Gastroesophageal sphincter (tissue), 4 donors: ENCODE data around the gene SLC25A47. TPM values are rescaled to one million over a fixed set of nuclear protein-coding genes. Genes with fewer than 3 reads are reported as not detected.

ENCODE experiments used
- ATAC-seq: fragments of 150-250 bp; one replicate; pipeline ENCODE4 v1.9.1; 2016; ENCODE audit warnings: mild to moderate bottlenecking, moderate library complexity
- H3K27ac ChIP-seq, 4 donors: fragments of 200-600 bp; sonication (generic) in 3 of 4; 1 replicate in 3 of 4; 2 replicates in 1 of 4; pipeline ENCODE4 v1.5.1; 2016 to 2019
- H3K27me3 ChIP-seq: fragments of 200-600 bp; sonication (generic); one replicate; pipeline ENCODE4 v1.5.1; 2019
- H3K36me3 ChIP-seq, 2 donors: fragments of 200-600 bp; sonication (generic); one replicate each; pipeline ENCODE4 v1.5.1; 2019; ENCODE audit warnings: control low read depth in 1 of 2
- H3K4me1 ChIP-seq, 3 donors: fragments of 200-600 bp; sonication (generic); 1 replicate in 2 of 3; 2 replicates in 1 of 3; pipeline ENCODE4 v1.5.1; 2016 to 2019; ENCODE audit warnings: control low read depth in 2 of 3
- H3K4me3 ChIP-seq, 2 donors: fragments of 200-600 bp; sonication (generic); one replicate each; pipeline ENCODE4 v1.5.1; 2019; ENCODE audit warnings: mild to moderate bottlenecking in 1 of 2, moderate library complexity in 1 of 2
- H3K9me3 ChIP-seq, 3 donors: fragments of 200-600 bp; sonication (generic); one replicate each; pipeline ENCODE4 v1.5.1; 2017 to 2019; ENCODE audit warnings: control low read depth in 2 of 3
- EP300 ChIP-seq: sonication (generic); formaldehyde crosslinking; IDR thresholded peaks from one replicate; pipeline ENCODE4 v1.6.1; 2017; ENCODE audit warnings: antibody characterized with exemption, mild to moderate bottlenecking
- POLR2A ChIP-seq, 2 donors: fragments of 450-650 bp; IDR thresholded peaks; one replicate each; pipeline ENCODE4 v1.6.1; 2017; ENCODE audit warnings: antibody characterized with exemption in 2 of 2, mild to moderate bottlenecking in 2 of 2, moderate library complexity in 1 of 2
- POLR2AphosphoS5 ChIP-seq: sonication (generic); formaldehyde crosslinking; IDR thresholded peaks from one replicate; pipeline ENCODE4 v1.6.1; 2017; ENCODE audit warnings: antibody characterized with exemption
- WGBS, 2 donors: methylation state at CpG; one replicate each; pipeline ENCODE4 v1.1.5; 2018; ENCODE audit warnings: low coverage in 1 of 2; 5-methylcytosine and 5-hydroxymethylcytosine counted together
- total RNA-seq, 4 donors: library from RNA; depleted of rRNA; stranded (reverse); fragments of >200 nt; gene quantifications; one replicate each; pipeline ENCODE4 v1.1.0, GENCODE V29; 2016
- TF ChIP-seq, protein P1 (sequence below), 4 experiments: fragments of 200-600 bp in 2 of 4; fragments of 450-650 bp in 2 of 4; sonication (generic) in 1 of 4; IDR thresholded peaks; one replicate each; pipeline ENCODE4 v1.5.1; 2017 to 2019; ENCODE audit warnings: antibody characterized with exemption in 4 of 4, mild to moderate bottlenecking in 2 of 4, moderate library complexity in 2 of 4

Gene SLC25A47
- total RNA-seq, 4 donors from 2014 or later: 0.31 TPM; not detected in 3

DNA sequence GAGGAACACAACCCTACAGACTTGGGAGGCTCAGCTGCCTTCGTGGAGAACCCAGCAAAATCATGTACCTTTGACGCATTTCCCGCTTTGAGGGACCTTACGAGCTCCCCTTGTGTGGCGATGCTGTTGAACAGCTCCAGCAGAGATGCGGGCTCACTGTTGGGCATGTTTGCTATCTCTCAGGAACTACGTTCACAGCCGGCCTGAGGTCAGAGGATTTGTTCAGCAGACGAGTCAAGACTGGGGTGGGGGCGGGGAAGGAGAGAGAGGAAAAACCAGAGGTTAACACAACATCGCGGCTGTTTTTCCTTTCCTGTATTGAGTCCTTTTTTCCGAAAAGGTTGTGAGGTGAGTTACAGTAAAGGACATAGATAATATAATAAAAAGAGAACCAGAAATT lies 45.9 kb downstream of the SLC25A47 start:
- 85% methylated on average over 10 of the region's 13 CpGs; no CpG with 5 or more reads in 1 of the 2 donors for WGBS, 2 donors
- Histone ChIP-seq H3K36me3 (peaks cover 0 to 50% of the 10 kb centered on the region in 2 donors), H3K4me3 (no peak overlapping the region), H3K27ac (no peak overlapping the region), H3K27me3 (no peaks in the 10 kb centered on the region), H3K9me3 (no peaks in the 10 kb centered on the region), H3K4me1 (peaks cover 0 to 6% (median 0%) of the 10 kb centered on the region in 3 donors)
- no peak for TF ChIP-seq EP300
- TF ChIP-seq, protein P1, sequence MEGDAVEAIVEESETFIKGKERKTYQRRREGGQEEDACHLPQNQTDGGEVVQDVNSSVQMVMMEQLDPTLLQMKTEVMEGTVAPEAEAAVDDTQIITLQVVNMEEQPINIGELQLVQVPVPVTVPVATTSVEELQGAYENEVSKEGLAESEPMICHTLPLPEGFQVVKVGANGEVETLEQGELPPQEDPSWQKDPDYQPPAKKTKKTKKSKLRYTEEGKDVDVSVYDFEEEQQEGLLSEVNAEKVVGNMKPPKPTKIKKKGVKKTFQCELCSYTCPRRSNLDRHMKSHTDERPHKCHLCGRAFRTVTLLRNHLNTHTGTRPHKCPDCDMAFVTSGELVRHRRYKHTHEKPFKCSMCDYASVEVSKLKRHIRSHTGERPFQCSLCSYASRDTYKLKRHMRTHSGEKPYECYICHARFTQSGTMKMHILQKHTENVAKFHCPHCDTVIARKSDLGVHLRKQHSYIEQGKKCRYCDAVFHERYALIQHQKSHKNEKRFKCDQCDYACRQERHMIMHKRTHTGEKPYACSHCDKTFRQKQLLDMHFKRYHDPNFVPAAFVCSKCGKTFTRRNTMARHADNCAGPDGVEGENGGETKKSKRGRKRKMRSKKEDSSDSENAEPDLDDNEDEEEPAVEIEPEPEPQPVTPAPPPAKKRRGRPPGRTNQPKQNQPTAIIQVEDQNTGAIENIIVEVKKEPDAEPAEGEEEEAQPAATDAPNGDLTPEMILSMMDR (IDR thresholded peaks at IDR 0.05): no peak
- TF ChIP-seq POLR2AphosphoS5: no peak
- no peak for TF ChIP-seq POLR2A (IDR thresholded peaks at IDR 0.05)
- ATAC-seq: no peak

DNA sequence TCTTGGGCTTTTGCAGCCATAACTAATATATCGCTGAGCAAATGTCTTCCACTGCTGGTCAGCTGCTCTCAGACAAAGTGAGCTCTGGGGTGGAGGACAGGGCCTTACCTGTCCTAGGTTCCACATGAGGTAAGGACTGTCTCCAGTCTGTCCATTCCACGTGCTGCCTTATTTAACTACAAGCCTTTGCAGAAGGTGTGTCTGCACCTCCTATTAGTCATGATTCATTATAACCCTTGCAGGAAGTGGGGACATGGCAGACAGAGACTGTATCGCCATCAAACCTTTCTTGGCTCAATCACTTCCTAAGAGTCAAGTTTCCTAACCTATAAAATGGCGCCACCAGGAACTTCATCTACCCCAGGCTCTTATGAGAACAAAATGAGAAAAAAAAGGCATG lies 46.9 kb downstream of the SLC25A47 start:
- no peak for ATAC-seq
- TF ChIP-seq, protein P1 (IDR thresholded peaks at IDR 0.05): no peak
- TF ChIP-seq POLR2A (IDR thresholded peaks at IDR 0.05) (no peak), EP300 (no peak), POLR2AphosphoS5 (no peak)
- Histone ChIP-seq H3K27ac (no peak overlapping the region), H3K4me1 (peaks cover 0 to 14% (median 4%) of the 10 kb centered on the region in 3 donors), H3K4me3 (no peak overlapping the region), H3K9me3 (no peaks in the 10 kb centered on the region), H3K36me3 (peaks cover 0 to 45% of the 10 kb centered on the region in 2 donors), H3K27me3 (no peaks in the 10 kb centered on the region)
- 86 to 92% methylated on average over 1 to 4 of the region's 4 CpGs for whole genome bisulfite sequencing, 2 donors

DNA sequence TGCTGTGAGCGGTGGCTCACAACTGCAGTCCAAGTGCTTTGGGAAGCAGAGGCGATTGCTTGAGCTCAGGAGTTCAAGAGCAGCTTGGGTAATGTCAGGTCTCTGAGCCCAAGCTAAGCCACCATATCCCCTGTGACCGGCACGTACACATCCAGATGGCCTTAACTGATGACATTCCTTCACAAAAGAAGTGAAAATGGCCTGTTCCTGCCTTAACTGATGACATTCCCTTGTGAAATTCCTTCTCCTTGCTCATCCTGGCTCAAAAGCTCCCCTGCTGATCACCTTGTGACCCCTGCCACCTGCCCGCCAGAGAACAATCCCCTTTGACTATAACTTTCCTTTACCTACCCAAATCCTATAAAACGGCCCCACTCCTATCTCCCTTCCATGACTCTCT lies 48.6 kb downstream of the SLC25A47 start:
- no peaks in the 10 kb centered on the region for H3K27me3 ChIP-seq
- TF ChIP-seq, protein P1 (IDR thresholded peaks at IDR 0.05): no peak
- no peak for TF ChIP-seq POLR2AphosphoS5
- no peak for TF ChIP-seq POLR2A (IDR thresholded peaks at IDR 0.05)
- no peak for TF ChIP-seq EP300
- H3K27ac ChIP-seq: no peak overlapping the region
- no peak overlapping the region for H3K4me3 ChIP-seq
- H3K4me1 ChIP-seq: peaks cover 0 to 26% (median 7%) of the 10 kb centered on the region in 3 donors
- WGBS, 2 donors: 48 to 78% methylated on average over 3 to 4 of the region's 6 CpGs
- H3K36me3 ChIP-seq: peaks cover 0 to 28% of the 10 kb centered on the region in 2 donors
- ATAC-seq: no peak
- H3K9me3 ChIP-seq: no peaks in the 10 kb centered on the region

DNA sequence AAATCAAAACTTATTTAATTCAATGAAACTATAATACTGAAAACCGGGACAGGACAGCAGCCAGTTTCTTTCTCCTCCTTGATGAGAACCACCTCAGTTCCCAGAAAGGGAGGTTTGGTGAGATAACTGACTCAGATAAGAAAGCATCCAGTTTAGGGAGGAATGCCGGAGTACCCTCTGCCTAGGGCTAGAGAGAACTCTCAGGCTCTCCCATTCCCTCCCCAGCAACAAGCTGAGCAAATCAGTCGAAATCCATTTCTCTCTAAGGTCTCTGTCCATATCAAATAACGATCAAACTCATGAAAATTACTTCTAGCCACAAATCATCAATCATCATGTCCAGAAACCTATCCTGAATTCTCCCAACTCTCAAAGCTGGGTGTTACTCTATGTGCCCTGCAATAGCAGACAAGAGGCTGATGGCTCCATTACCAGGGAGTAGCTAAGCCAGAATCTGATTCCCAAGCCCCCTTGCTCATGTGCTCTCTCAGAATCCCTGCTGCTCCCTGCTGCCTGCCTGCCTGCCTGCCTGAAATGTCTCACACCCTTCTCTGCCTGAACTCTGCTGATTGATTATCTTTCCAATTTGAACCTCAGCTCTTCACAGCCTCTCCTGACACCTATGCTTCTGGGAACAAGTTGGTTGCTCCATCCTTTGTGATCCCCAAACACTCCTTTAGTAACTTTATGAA lies 49.4 kb downstream of the SLC25A47 start:
- Histone ChIP-seq H3K27ac (peak overlapping the region in 2 of 4 donors; percentile 32 to 45), H3K4me1 (peaks cover 0 to 34% (median 13%) of the 10 kb centered on the region in 3 donors), H3K4me3 (no peak overlapping the region), H3K9me3 (no peaks in the 10 kb centered on the region), H3K27me3 (no peaks in the 10 kb centered on the region), H3K36me3 (peaks cover 0 to 21% of the 10 kb centered on the region in 2 donors)
- 70 to 73% methylated on average over 4 of the region's 4 CpGs for WGBS, 2 donors
- no peak for ATAC-seq
- TF ChIP-seq POLR2AphosphoS5: no peak
- TF ChIP-seq POLR2A (IDR thresholded peaks at IDR 0.05): no peak
- TF ChIP-seq, protein P1 (IDR thresholded peaks at IDR 0.05): no peak
- no peak for TF ChIP-seq EP300

DNA sequence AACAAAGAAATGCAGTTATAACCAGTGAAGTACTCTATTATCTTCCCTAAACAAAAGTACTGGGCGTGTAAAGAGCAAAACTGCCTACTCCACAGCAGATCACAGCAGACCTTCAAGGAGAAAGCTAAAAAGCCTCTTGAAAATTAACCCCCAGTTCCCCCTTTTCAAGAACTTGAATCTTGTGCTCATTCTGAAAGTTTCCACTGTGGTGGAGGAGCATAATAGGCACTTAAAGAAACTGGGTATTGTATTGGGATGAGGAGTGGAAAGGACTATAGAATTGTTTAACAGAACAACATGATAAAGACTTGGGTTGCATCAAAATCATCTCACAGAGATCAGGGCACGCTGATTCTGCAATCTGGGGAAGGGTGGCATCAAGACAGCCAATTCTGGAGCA lies 51.1 kb downstream of the SLC25A47 start:
- Histone ChIP-seq H3K4me1 (peaks cover 0 to 42% (median 16%) of the 10 kb centered on the region in 3 donors), H3K27ac (peak overlapping the region in 3 of 4 donors; percentile 88 to 95 (median 88)), H3K9me3 (no peaks in the 10 kb centered on the region), H3K4me3 (peak overlapping the region in 1 of 2 donors; percentile 60), H3K27me3 (no peaks in the 10 kb centered on the region), H3K36me3 (peaks cover 0 to 3% of the 10 kb centered on the region in 2 donors)
- no peak for TF ChIP-seq EP300
- TF ChIP-seq POLR2A (IDR thresholded peaks at IDR 0.05): no peak
- TF ChIP-seq, protein P1 (IDR thresholded peaks at IDR 0.05): no peak
- no peak for TF ChIP-seq POLR2AphosphoS5
- WGBS, 2 donors: 63 to 83% methylated on average over 1 to 2 of the region's 2 CpGs
- no peak for ATAC-seq
